IMR-90 (cell line): ENCODE measurements around the gene DCP2. TPM values are rescaled to one million over a fixed set of nuclear protein-coding genes. Genes with fewer than 3 reads are reported as not detected.

ENCODE experiments used
- ATAC-seq: fragments of 200-7000 bp; cut with Tn5 transposase; 2 replicates; pipeline ENCODE4 v1.9.1; 2020; ENCODE audit warnings: low read depth, mild to moderate bottlenecking, moderate library complexity
- BruUV-seq: library from RNA; stranded (reverse); fragments of 400-500 nt; replicated peaks from 2 replicates; lab custom pipeline; 2021; lab: Mats Ljungman, UMichigan
- CTCF ChIA-PET: fragments of 300-600 bp; formaldehyde crosslinking; extraction: SDS; loops from one replicate; lab custom pipeline; 2021; ENCODE audit warnings: antibody characterized with exemption; lab: Yijun Ruan, JAX
- POLR2A ChIA-PET: fragments of 300-600 bp; sonication (Branson Sonifier 250); formaldehyde crosslinking; loops from one replicate; lab custom pipeline; 2022; ENCODE audit warnings: antibody characterized with exemption; ENCODE audit not compliant: unreplicated experiment; lab: Charles Lee
- DNase-seq: peaks from one replicate; pipeline ENCODE4 v3.0.0; 2013
- H2AFZ ChIP-seq: replicated peaks from 2 replicates; pipeline ENCODE3; 2013; ENCODE audit warnings: low read length, mild to moderate bottlenecking; ENCODE audit not compliant: poor library complexity
- H2AK5ac ChIP-seq: 2 replicates; pipeline ENCODE4 v1.6.1; 2013; ENCODE audit warnings: low read depth, low read length, inconsistent platforms
- H2AK9ac ChIP-seq: replicated peaks from 2 replicates; pipeline ENCODE3; 2013; ENCODE audit warnings: mild to moderate bottlenecking, low read depth, low read length, moderate library complexity; ENCODE audit not compliant: poor library complexity
- H2BK120ac ChIP-seq: 2 replicates; pipeline ENCODE4 v1.6.1; 2013; ENCODE audit warnings: low read depth, low read length, inconsistent platforms
- H2BK15ac ChIP-seq: 3 replicates; pipeline ENCODE4 v1.6.1; 2013; ENCODE audit warnings: low read depth, low read length, inconsistent platforms
- H2BK20ac ChIP-seq: 2 replicates; pipeline ENCODE4 v1.6.1; 2013; ENCODE audit warnings: low read depth, mild to moderate bottlenecking, inconsistent platforms, low read length, moderate library complexity
- H2BK5ac ChIP-seq: 2 replicates; pipeline ENCODE4 v1.6.1; 2013; ENCODE audit warnings: mild to moderate bottlenecking, low read depth, low read length, inconsistent platforms; ENCODE audit not compliant: poor library complexity, severe bottlenecking
- H3K14ac ChIP-seq: replicated peaks from 2 replicates; pipeline ENCODE4 v1.6.1; 2013; ENCODE audit warnings: low read depth, low read length, inconsistent platforms
- H3K18ac ChIP-seq: 2 replicates; pipeline ENCODE4 v1.6.1; 2013; ENCODE audit warnings: low read depth, low read length, control low read depth
- H3K23ac ChIP-seq: 2 replicates; pipeline ENCODE4 v1.6.1; 2013; ENCODE audit warnings: low read depth, low read length, inconsistent platforms
- H3K27ac ChIP-seq: 2 replicates; pipeline ENCODE4 v1.5.1; 2013; ENCODE audit warnings: mild to moderate bottlenecking, control low read depth, low read length; ENCODE audit not compliant: insufficient read depth
- H3K27me3 ChIP-seq: 2 replicates; pipeline ENCODE4 v1.6.1; 2013; ENCODE audit warnings: low read length; ENCODE audit not compliant: control insufficient read depth, insufficient read depth
- H3K36me3 ChIP-seq: 2 replicates; pipeline ENCODE4 v1.6.1; 2013; ENCODE audit warnings: low read length, mixed read lengths; ENCODE audit not compliant: control insufficient read depth, insufficient read depth
- H3K4ac ChIP-seq: 2 replicates; pipeline ENCODE4 v1.6.1; 2013; ENCODE audit warnings: low read depth, low read length, inconsistent platforms
- H3K4me1 ChIP-seq: 2 replicates; pipeline ENCODE4 v1.6.1; 2013; ENCODE audit warnings: low read length, mixed read lengths; ENCODE audit not compliant: control insufficient read depth, insufficient read depth
- H3K4me2 ChIP-seq: 2 replicates; pipeline ENCODE4 v1.6.1; 2013; ENCODE audit warnings: low read depth, mild to moderate bottlenecking, control low read depth, low read length, moderate library complexity
- H3K4me3 ChIP-seq: 2 replicates; pipeline ENCODE4 v1.5.1; 2013; ENCODE audit warnings: low read depth, mild to moderate bottlenecking, control low read depth, low read length, moderate library complexity; ENCODE audit not compliant: insufficient read depth
- H3K56ac ChIP-seq: 2 replicates; pipeline ENCODE4 v1.6.1; 2013; ENCODE audit warnings: low read length, inconsistent platforms; ENCODE audit not compliant: insufficient read depth; ENCODE audit errors: extremely low read depth
- H3K79me1 ChIP-seq, 2 experiments: 2 replicates each; pipeline ENCODE4 v1.6.1; 2013; ENCODE audit warnings: low read length in 2 of 2, inconsistent platforms in 1 of 2, low read depth in 1 of 2
- H3K9ac ChIP-seq: 2 replicates; pipeline ENCODE4 v1.6.1; 2013; ENCODE audit warnings: low read depth, low read length, control low read depth
- H3K9me1 ChIP-seq: 2 replicates; pipeline ENCODE4 v1.6.1; 2013; ENCODE audit warnings: low read length, inconsistent platforms; ENCODE audit not compliant: insufficient read depth
- H3K9me3 ChIP-seq: 2 replicates; pipeline ENCODE4 v1.6.1; 2013; ENCODE audit warnings: low read length; ENCODE audit not compliant: control insufficient read depth, insufficient read depth
- H4K20me1 ChIP-seq: 2 replicates; pipeline ENCODE4 v1.6.1; 2013; ENCODE audit warnings: low read length, inconsistent platforms; ENCODE audit not compliant: insufficient read depth
- H4K5ac ChIP-seq: 2 replicates; pipeline ENCODE4 v1.6.1; 2013; ENCODE audit warnings: mild to moderate bottlenecking, low read depth, low read length, control low read depth
- H4K8ac ChIP-seq, 2 experiments: 2 replicates each; pipeline ENCODE4 v1.6.1; 2013; ENCODE audit warnings: low read depth in 2 of 2, low read length in 2 of 2, control low read depth in 1 of 2, inconsistent platforms in 1 of 2
- H4K91ac ChIP-seq: 2 replicates; pipeline ENCODE4 v1.6.1; 2013; ENCODE audit warnings: low read depth, low read length, inconsistent platforms; ENCODE audit not compliant: insufficient read depth
- CEBPB ChIP-seq: IDR thresholded peaks from 2 replicates; pipeline ENCODE4 v1.6.1; 2012; ENCODE audit warnings: low read depth, low read length, improper control_type of control experiment
- CTCF ChIP-seq: conservative IDR thresholded peaks from 2 replicates; pipeline ENCODE4 v1.5.1; 2012; ENCODE audit warnings: mild to moderate bottlenecking, low read depth, low read length, improper control_type of control experiment
- NFE2L2 ChIP-seq: fragments of 150-350 bp; IDR thresholded peaks from 2 replicates; pipeline ENCODE4 v1.6.1; 2016; ENCODE audit warnings: low read depth, mild to moderate bottlenecking, low read length
- POLR2A ChIP-seq: IDR thresholded peaks from 2 replicates; pipeline ENCODE4 v1.6.1; 2012; ENCODE audit warnings: mild to moderate bottlenecking, low read depth, low read length
- RCOR1 ChIP-seq: IDR thresholded peaks from 2 replicates; pipeline ENCODE4 v1.6.1; 2012; ENCODE audit warnings: mild to moderate bottlenecking, low read length, improper control_type of control experiment; ENCODE audit not compliant: insufficient replicate concordance
- SMC3 ChIP-seq: fragments of 150-350 bp; IDR thresholded peaks from 2 replicates; pipeline ENCODE4 v1.6.1; 2016; ENCODE audit warnings: low read depth, mild to moderate bottlenecking, antibody characterized with exemption, low read length, moderate library complexity
- USF2 ChIP-seq: fragments of 150-350 bp; IDR thresholded peaks from 2 replicates; pipeline ENCODE4 v1.6.1; 2017; ENCODE audit warnings: mild to moderate bottlenecking, antibody characterized with exemption, low read length, low read depth
- WGBS, 2 experiments: methylation state at CpG; one replicate each; pipeline versions ENCODE4 v1.1.5 to v1.1.7; 2013; ENCODE audit warnings: missing lambda C conversion rate in 2 of 2; ENCODE audit not compliant: insufficient read length in 1 of 2; ENCODE audit errors: extremely low coverage in 2 of 2; 5-methylcytosine and 5-hydroxymethylcytosine counted together
- dilution Hi-C: fragments of 300-500 bp; cut with HindIII; formaldehyde crosslinking; loops from one replicate; pipeline ENCODE4 v1.14.3; 2018; ENCODE audit warnings: low sequenced_read_pairs; ENCODE audit not compliant: unreplicated experiment
- in situ Hi-C: fragments of 300-500 bp; cut with MboI; formaldehyde crosslinking; loops from 3 replicates; pipeline ENCODE4 v1.14.3; 2019; ENCODE audit warnings: low sequenced_read_pairs, inconsistent platforms, mixed read lengths
- intact Hi-C: fragments of 100-400 bp; cut with micrococcal nuclease; formaldehyde crosslinking; loops from 2 replicates; pipeline ENCODE4 v1.10.0; 2022
- polyA plus RNA-seq, 3 experiments: library from polyadenylated mRNA; depleted of rRNA; stranded (reverse); fragments of >200 nt; gene quantifications; 2 replicates each; pipeline ENCODE4 v1.2.3, GENCODE V29; 2012; ENCODE audit warnings: low replicate concordance in 1 of 3
- total RNA-seq: library from RNA; depleted of rRNA; stranded (reverse); fragments of >200 nt; gene quantifications from 2 replicates; pipeline ENCODE4 v1.2.3, GENCODE V29; 2012

Gene DCP2
- total and polyA plus RNA-seq, 2 of the 4 experiments (the other 2 are of a cell fraction), result 6.9 to 18.6 TPM

GRCh38 chr5:112971276-112971675 is 5.3 kb upstream of the DCP2 start:
- H2BK20ac ChIP-seq, result no peak overlapping the region
- no peak overlapping the region for H4K5ac ChIP-seq
- ChIA-PET CTCF (no interaction called here), POLR2A (no interaction called here)
- H3K9ac ChIP-seq, result no peak overlapping the region
- no peak overlapping the region for H2AK5ac ChIP-seq
- no peaks in the 10 kb centered on the region for H4K20me1 ChIP-seq
- no peak overlapping the region for H4K8ac ChIP-seq
- H3K36me3 ChIP-seq, result no peaks in the 10 kb centered on the region
- no peak overlapping the region for H2BK15ac ChIP-seq
- no peak overlapping the region for H3K23ac ChIP-seq
- H3K4me2 ChIP-seq, result no peak overlapping the region
- DNase-seq (no peak), ATAC-seq (no peak)
- peaks cover 15% of the 10 kb centered on the region for H3K4me1 ChIP-seq
- in situ Hi-C loops (loop anchor here (25.0 kb wide), 1 partner anchor 409 kb away; no protein-coding TSS in a partner anchor), dilution Hi-C loops (no loop called here), intact Hi-C loops (no loop called here)
- no peak overlapping the region for H3K4me3 ChIP-seq
- H3K56ac ChIP-seq, result no peak overlapping the region
- BruUV-seq, result no TSS peak
- peaks cover 11% of the 10 kb centered on the region for H3K9me1 ChIP-seq
- H2BK5ac ChIP-seq, result no peak overlapping the region
- TF ChIP-seq NFE2L2, result no peak
- no peak for TF ChIP-seq CEBPB
- TF ChIP-seq POLR2A, result no peak
- TF ChIP-seq USF2, result no peak
- no peak for TF ChIP-seq RCOR1
- TF ChIP-seq SMC3, result no peak
- TF ChIP-seq CTCF, result no peak
- no peak overlapping the region for H3K27ac ChIP-seq
- no peak overlapping the region for H3K14ac ChIP-seq
- no peaks in the 10 kb centered on the region for H3K27me3 ChIP-seq
- no peak overlapping the region for H2BK120ac ChIP-seq
- peaks cover 0 to 5% of the 10 kb centered on the region in 2 experiments; a peak in 2 of 4 replicates for H3K79me1 ChIP-seq
- no peaks in the 10 kb centered on the region for H3K9me3 ChIP-seq
- no peak overlapping the region for H2AFZ ChIP-seq
- H3K4ac ChIP-seq, result no peak overlapping the region
- no CpG with 5 or more reads among the region's 4 CpGs for WGBS, 2 experiments
- no peak overlapping the region for H4K91ac ChIP-seq
- H2AK9ac ChIP-seq, result no peak overlapping the region
- no peak overlapping the region for H3K18ac ChIP-seq
